Measurements from ENCODE around the gene UBA1.

Gene UBA1

DNA sequence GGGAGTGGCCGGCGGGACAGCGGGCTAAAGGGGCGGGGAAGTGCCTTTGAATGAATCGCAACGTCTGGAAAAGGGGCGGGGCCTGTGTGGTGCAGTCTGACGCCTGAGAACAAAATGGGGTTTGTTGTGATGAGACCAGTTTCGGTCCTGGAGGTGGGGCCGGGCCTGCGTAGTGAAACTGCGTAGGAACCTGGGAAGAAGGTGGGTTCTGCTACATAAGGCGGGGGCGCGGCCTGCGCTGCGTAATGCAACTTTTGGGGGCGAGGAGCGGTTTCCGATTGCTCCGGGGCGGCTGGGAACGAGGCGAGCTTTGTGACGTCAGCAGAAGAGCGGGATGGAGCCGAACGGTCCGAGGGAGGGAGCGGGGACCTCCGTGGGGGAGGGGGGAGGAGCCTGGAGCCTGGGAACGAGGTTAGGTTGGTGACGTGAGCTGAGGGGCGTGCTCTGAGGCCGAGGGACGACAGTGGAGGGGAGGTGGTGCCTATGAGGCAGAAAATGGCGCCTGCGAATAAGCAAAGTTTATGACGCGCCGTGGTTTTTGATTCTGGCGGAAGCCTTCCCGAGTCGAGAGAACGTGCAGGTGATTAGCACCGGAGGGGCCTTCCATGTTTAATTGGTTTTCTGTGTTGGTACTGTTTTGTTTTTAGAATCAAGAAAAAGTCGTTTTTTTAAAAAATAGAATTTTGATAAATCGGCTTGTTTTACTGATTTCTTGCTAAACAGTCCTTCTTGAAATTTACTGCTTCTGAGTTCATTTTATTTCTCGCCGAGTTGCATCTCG is 39.9 kb downstream of the UBA1 start:
- H3K36me3 Mint-ChIP-seq (ENCODE audit: low read depth): peaks cover 33% of the 10 kb centered on the region
- peaks cover 32% of the 10 kb centered on the region for H3K4me1 Mint-ChIP-seq (ENCODE audit: low read depth)
- peaks cover 21% of the 10 kb centered on the region for H3K27me3 Mint-ChIP-seq
- peak overlapping the region; percentile 82 for H3K4me3 Mint-ChIP-seq
- peak overlapping the region; percentile 92 for H3K27ac Mint-ChIP-seq
- DNase-seq: peak; percentile 93
- H3K9me3 Mint-ChIP-seq: no peaks in the 10 kb centered on the region

DNA sequence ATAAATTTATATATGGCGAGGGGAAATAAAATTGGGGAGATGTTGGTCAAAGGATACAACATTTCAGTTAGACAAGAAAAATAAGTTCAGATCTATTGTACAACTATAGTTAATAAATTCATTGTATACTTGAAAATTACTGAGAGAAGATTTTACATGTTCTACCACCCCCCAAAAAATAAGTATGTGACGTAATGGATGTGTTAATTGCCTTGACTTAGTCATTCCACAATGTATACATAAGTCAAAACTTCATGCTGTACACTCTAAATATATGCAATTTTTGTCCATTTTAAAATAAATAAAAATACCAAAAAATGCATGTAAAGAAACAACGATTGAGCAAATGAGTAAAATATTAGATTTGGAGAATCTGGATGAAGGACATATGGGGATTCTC is 41.0 kb downstream of the UBA1 start:
- Mint-ChIP-seq H3K36me3 (ENCODE audit: low read depth) (peaks cover 24% of the 10 kb centered on the region), H3K27me3 (peaks cover 29% of the 10 kb centered on the region), H3K4me3 (peak overlapping the region; percentile 82), H3K27ac (peak overlapping the region; percentile 71), H3K9me3 (no peaks in the 10 kb centered on the region), H3K4me1 (ENCODE audit: low read depth) (peaks cover 32% of the 10 kb centered on the region)
- DNase-seq: no peak

DNA sequence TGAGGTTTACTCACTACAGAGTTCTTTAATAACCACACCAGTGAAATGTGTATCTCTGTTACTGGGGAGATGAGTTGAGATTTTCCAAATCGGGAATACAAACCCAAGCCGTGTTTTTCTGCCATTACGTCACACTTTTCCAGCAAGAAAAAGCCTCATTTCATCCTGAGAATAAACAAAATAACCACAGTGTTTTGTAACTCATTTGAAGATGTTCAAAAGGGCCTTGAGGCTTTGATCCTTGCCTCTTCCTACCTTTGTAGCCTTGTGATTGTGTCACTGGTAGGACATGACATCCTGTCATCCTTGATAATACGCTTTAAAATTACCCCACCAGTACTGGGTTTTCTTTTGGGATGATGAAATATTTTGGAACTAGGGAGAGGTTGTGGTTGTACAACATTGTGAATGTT is 42.1 kb downstream of the UBA1 start:
- no peak for DNase-seq
- Mint-ChIP-seq H3K4me1 (ENCODE audit: low read depth) (peaks cover 32% of the 10 kb centered on the region), H3K27me3 (peaks cover 33% of the 10 kb centered on the region), H3K4me3 (peak overlapping the region; percentile 1), H3K36me3 (ENCODE audit: low read depth) (peaks cover 22% of the 10 kb centered on the region), H3K9me3 (no peaks in the 10 kb centered on the region), H3K27ac (peak overlapping the region; percentile 8)

DNA sequence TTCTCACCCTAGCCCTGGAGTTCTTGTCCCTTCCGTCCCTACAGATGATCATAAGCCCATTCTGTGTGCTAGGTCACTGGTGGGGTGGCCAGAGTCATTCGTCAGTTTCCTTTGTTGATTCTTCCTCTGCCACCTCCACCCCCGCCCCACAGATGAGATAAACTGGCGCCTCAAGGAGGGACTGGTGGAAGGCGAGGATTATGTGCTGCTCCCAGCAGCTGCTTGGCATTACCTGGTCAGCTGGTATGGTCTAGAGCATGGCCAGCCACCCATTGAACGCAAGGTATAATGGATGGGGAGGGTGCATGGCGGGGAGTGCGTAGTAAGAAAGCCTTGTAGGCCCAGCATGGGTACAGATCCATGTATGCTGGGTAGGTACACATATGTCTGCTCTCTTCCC is 45.6 kb downstream of the UBA1 start:
- H3K27ac Mint-ChIP-seq: peak overlapping the region; percentile 26
- H3K27me3 Mint-ChIP-seq: peaks cover 39% of the 10 kb centered on the region
- H3K4me3 Mint-ChIP-seq: no peak overlapping the region
- no peaks in the 10 kb centered on the region for H3K9me3 Mint-ChIP-seq
- H3K36me3 Mint-ChIP-seq (ENCODE audit: low read depth): peaks cover 34% of the 10 kb centered on the region
- H3K4me1 Mint-ChIP-seq (ENCODE audit: low read depth): peaks cover 23% of the 10 kb centered on the region
- no peak for DNase-seq

DNA sequence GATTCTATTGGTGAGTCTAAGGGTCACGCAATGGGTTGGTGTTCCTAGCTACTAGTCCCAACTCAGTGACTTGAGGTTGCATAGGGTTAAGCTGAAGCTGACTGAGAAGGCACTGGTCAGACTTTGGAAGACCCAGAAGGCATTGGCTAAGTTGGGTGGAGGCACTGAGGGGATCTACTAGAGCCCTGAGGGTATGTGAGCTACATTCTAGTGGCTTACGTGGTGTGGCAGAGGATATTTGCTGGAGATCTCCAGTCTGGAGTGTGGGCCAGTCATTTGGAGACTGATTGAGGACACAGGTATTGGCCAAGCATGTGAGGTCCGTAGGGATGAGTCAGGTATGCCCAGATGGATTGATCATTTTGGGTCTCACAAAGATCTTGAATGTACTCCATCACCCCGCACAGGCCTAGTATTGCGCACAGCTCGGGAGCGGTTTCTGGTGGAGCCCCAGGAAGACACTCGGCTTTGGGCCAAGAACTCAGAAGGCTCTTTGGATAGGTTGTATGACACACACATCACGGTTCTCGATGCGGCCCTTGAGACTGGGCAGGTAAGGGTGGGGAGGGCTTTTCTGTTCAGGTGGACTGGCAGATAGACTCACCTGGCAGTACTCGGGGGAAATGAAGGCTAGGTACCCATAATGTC is 46.4 kb downstream of the UBA1 start:
- Mint-ChIP-seq H3K4me1 (ENCODE audit: low read depth) (peaks cover 23% of the 10 kb centered on the region), H3K27ac (no peak overlapping the region), H3K36me3 (ENCODE audit: low read depth) (peaks cover 40% of the 10 kb centered on the region)

DNA sequence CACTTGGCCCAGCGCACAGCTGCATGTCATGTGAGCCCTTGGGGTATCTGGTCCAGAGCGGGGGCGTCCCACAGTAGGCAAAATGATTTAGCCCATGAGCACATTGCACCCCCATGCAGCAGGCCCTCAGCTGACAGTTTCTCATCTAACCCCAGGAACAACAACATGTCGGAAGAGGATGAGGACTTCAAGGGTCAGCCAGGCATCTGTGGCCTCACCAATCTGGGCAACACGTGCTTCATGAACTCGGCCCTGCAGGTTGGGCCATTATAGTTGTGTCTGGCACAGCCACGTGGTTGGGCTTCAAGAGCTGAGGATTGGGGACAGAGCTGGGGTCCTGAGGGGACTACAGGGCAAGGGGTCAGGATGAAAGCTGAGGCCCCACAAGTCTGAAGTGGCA is 47.0 kb downstream of the UBA1 start:
- DNase-seq: no peak
- peaks cover 42% of the 10 kb centered on the region for H3K36me3 Mint-ChIP-seq (ENCODE audit: low read depth)
- H3K27ac Mint-ChIP-seq: no peak overlapping the region
- H3K9me3 Mint-ChIP-seq: no peaks in the 10 kb centered on the region
- peaks cover 44% of the 10 kb centered on the region for H3K27me3 Mint-ChIP-seq
- no peak overlapping the region for H3K4me3 Mint-ChIP-seq
- H3K4me1 Mint-ChIP-seq (ENCODE audit: low read depth): peaks cover 17% of the 10 kb centered on the region

More for the DNA sequence above, 46.4 kb downstream of the UBA1 start:
- Mint-ChIP-seq H3K9me3 (no peaks in the 10 kb centered on the region), H3K27me3 (peaks cover 42% of the 10 kb centered on the region), H3K4me3 (no peak overlapping the region)
- DNase-seq: no peak

DNA sequence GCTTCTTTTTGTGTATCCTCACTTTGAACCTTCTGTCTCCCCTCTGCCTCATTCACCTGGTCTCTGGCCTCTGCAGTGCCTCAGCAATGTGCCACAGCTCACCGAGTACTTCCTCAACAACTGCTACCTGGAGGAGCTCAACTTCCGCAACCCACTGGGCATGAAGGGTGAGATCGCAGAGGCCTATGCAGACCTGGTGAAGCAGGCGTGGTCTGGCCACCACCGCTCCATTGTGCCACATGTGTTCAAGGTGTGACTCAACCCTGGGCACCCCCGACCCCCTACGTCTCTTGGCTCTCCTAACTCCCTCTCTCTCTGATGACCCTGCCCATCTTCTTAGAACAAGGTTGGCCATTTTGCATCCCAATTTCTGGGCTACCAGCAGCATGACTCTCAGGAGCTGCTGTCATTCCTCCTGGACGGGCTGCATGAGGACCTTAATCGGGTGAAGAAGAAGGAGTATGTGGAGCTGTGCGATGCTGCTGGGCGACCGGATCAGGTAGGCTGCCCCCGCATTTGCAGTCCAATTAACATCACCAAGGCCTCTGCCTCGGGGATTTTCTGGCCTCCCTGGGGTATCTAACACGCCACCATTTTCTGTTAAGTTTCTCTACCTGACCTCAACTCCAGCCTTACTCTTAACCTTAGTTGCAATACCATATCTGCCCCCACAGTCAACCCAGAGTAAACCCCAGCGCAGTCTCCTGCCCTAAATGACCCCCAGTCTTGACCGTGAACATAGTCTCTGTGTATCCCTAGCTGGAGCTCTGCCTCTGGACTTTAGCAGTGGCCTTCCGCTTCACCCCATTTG is 47.8 kb downstream of the UBA1 start:
- DNase-seq: no peak
- no peak overlapping the region for H3K4me3 Mint-ChIP-seq
- no peak overlapping the region for H3K27ac Mint-ChIP-seq
- H3K9me3 Mint-ChIP-seq: no peaks in the 10 kb centered on the region
- peaks cover 10% of the 10 kb centered on the region for H3K4me1 Mint-ChIP-seq (ENCODE audit: low read depth)
- peaks cover 49% of the 10 kb centered on the region for H3K36me3 Mint-ChIP-seq (ENCODE audit: low read depth)
- H3K27me3 Mint-ChIP-seq: peaks cover 44% of the 10 kb centered on the region

DNA sequence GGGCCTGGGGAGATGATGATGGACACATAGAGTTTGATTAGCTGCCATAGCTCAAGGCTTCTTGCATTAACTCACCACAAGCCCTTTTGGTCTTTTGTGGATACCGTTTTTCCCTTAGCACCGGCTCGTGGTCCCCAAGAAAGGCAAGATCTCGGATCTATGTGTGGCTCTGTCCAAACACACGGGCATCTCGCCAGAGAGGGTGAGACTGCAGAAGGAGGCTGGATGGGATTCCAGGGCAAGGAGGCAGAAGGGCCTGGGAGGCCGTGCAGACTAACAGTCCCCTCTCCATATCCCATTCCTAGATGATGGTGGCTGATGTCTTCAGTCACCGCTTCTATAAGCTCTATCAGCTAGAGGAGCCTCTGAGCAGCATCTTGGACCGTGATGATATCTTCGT is 48.7 kb downstream of the UBA1 start:
- DNase-seq: no peak
- H3K4me3 Mint-ChIP-seq: no peak overlapping the region
- H3K9me3 Mint-ChIP-seq: no peaks in the 10 kb centered on the region
- H3K27me3 Mint-ChIP-seq: peaks cover 39% of the 10 kb centered on the region
- peaks cover 5% of the 10 kb centered on the region for H3K4me1 Mint-ChIP-seq (ENCODE audit: low read depth)
- no peak overlapping the region for H3K27ac Mint-ChIP-seq
- peaks cover 50% of the 10 kb centered on the region for H3K36me3 Mint-ChIP-seq (ENCODE audit: low read depth)

DNA sequence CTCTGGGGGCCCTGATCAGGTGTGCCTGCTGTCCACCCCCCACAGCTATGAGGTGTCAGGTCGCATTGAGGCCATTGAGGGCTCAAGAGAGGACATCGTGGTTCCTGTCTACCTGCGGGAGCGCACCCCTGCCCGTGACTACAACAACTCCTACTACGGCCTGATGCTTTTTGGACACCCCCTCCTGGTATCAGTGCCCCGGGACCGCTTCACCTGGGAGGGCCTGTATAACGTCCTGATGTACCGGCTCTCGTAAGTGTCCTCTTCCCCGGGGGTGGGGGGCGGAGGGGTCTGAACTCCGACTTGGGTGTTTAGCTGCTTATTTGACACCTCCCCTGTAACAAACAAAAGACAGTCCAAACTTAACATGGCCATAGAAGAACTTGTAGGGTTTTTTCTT is 49.7 kb downstream of the UBA1 start:
- Mint-ChIP-seq H3K4me1 (ENCODE audit: low read depth) (peaks cover 12% of the 10 kb centered on the region), H3K27me3 (peaks cover 45% of the 10 kb centered on the region), H3K4me3 (no peak overlapping the region), H3K36me3 (ENCODE audit: low read depth) (peaks cover 59% of the 10 kb centered on the region), H3K27ac (no peak overlapping the region), H3K9me3 (no peaks in the 10 kb centered on the region)
- DNase-seq: no peak

DNA sequence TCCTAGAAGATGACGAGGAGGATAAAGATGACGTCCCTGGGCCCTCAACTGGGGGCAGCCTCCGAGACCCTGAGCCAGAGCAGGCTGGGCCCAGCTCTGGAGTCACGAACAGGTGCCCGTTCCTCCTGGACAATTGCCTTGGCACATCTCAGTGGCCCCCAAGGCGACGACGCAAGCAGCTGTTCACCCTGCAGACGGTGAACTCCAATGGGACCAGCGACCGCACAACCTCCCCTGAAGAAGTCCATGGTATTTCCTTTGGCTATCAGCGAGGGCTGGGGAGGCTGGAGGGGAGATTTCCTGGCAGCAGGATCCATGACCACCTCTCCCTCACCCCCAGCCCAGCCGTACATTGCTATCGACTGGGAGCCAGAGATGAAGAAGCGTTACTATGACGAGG is 51.0 kb downstream of the UBA1 start:
- Mint-ChIP-seq H3K27me3 (peaks cover 44% of the 10 kb centered on the region), H3K27ac (no peak overlapping the region), H3K4me3 (no peak overlapping the region), H3K4me1 (ENCODE audit: low read depth) (peaks cover 19% of the 10 kb centered on the region), H3K36me3 (ENCODE audit: low read depth) (peaks cover 65% of the 10 kb centered on the region), H3K9me3 (no peaks in the 10 kb centered on the region)
- DNase-seq: no peak

DNA sequence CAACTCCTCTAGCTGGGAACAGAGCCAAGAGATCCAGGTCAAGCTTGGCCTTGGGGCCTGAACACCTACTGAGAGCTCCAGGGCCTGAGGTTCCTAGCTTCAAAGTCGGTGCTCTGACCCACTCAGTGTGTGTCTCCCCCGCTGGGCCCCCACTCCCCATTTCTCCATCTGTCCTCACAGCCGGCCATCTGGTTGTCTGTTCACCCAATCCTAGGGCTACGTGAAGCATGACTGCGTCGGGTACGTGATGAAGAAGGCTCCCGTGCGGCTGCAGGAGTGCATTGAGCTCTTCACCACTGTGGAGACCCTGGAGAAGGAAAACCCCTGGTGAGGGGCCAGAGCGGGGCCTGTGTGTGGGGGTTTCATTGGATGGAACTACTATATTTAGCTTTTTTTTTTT is 51.5 kb downstream of the UBA1 start:
- no peak overlapping the region for H3K4me3 Mint-ChIP-seq
- no peaks in the 10 kb centered on the region for H3K9me3 Mint-ChIP-seq
- peaks cover 21% of the 10 kb centered on the region for H3K4me1 Mint-ChIP-seq (ENCODE audit: low read depth)
- DNase-seq: no peak
- H3K27me3 Mint-ChIP-seq: peaks cover 41% of the 10 kb centered on the region
- H3K36me3 Mint-ChIP-seq (ENCODE audit: low read depth): peaks cover 61% of the 10 kb centered on the region
- H3K27ac Mint-ChIP-seq: no peak overlapping the region

DNA sequence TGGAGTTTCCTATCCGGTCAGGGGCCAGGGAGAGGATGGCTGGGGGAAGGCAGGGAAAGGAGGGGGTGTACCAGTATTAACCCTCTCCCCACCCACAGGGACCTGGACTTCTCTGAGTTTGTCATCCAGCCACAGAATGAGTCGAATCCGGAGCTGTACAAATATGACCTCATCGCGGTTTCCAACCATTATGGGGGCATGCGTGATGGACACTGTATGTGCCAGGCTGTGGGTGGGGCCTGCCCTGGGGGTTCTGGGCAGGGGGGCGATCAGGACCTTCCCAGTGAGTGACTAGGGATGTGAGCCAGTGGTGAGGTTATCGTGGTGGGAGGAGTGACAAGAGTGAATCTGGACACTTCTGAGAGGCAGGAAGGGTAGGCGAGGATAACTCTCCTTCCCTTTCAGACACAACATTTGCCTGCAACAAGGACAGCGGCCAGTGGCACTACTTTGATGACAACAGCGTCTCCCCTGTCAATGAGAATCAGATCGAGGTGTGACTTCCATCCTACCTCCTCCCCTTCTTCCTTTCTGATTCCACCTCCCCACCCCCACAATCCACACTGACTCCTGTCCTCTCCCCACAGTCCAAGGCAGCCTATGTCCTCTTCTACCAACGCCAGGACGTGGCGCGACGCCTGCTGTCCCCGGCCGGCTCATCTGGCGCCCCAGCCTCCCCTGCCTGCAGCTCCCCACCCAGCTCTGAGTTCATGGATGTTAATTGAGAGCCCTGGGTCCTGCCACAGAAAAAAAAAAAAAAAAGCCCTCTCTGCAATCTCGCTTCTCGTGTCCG is 53.8 kb downstream of the UBA1 start:
- Mint-ChIP-seq H3K4me3 (no peak overlapping the region), H3K9me3 (no peaks in the 10 kb centered on the region), H3K27ac (peak overlapping the region; percentile 81), H3K4me1 (ENCODE audit: low read depth) (peaks cover 24% of the 10 kb centered on the region), H3K27me3 (peaks cover 33% of the 10 kb centered on the region), H3K36me3 (ENCODE audit: low read depth) (peaks cover 43% of the 10 kb centered on the region)
- DNase-seq: no peak

DNA sequence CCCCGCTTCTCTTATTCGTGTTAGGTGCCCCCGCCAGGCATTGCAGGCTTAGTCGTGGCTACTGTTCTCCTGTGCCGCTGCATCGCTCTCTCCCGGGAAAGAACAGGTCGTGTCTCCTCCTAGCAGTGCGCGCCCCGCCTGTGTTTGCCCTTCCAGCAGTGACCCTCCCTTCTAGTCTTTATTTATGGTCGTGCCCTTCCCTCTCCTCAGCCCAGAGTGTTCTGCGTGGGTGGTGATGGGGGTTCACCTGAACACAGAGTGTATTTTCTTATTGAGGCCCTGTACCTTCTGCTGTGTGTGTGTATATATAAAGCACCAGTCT is 54.3 kb downstream of the UBA1 start:
- H3K4me1 Mint-ChIP-seq (ENCODE audit: low read depth): peaks cover 24% of the 10 kb centered on the region
- no peak overlapping the region for H3K4me3 Mint-ChIP-seq

DNA sequence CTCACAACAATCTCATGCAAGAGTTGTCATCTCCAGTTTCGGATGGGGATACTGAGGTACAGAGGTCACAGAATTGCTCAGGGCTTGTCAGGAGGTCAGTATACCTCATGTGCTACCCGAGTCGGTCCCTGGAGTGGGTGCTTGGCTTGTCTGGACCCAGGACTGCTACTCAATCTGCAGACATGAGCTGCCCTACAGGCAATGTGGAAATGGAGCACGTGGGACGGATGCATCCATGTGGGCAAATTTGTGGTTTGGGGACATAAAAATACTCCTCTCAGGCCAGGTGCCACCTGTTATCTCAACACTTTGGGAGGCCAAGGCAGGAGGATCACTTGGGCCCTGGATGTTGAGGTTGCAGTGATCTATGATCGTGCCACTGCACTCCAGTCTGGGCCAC is 54.9 kb downstream of the UBA1 start:
- no peak for DNase-seq
- H3K4me3 Mint-ChIP-seq: no peak overlapping the region
- no peak overlapping the region for H3K27ac Mint-ChIP-seq
- no peaks in the 10 kb centered on the region for H3K9me3 Mint-ChIP-seq
- H3K36me3 Mint-ChIP-seq (ENCODE audit: low read depth): peaks cover 37% of the 10 kb centered on the region
- peaks cover 35% of the 10 kb centered on the region for H3K27me3 Mint-ChIP-seq
- H3K4me1 Mint-ChIP-seq (ENCODE audit: low read depth): peaks cover 24% of the 10 kb centered on the region

More for the DNA sequence above, 54.3 kb downstream of the UBA1 start:
- Mint-ChIP-seq H3K27me3 (peaks cover 34% of the 10 kb centered on the region), H3K36me3 (ENCODE audit: low read depth) (peaks cover 39% of the 10 kb centered on the region), H3K27ac (peak overlapping the region; percentile 81), H3K9me3 (no peaks in the 10 kb centered on the region)
- no peak for DNase-seq

Data from activated T-cell treated with anti-CD3 and anti-CD28 coated beads, Interleukin-2, amount 50 U/mL, for 24 hours (primary cell).